HEK293 (cell line): Measurements from ENCODE around the gene THSD7B.

ENCODE experiments used
- CTCF ChIA-PET: fragments of 350-600 bp; formaldehyde crosslinking; extraction: SDS; loops from one replicate; lab custom pipeline; 2021; ENCODE audit warnings: antibody characterized with exemption; lab: Yijun Ruan, JAX
- POLR2A ChIA-PET: fragments of 300-600 bp; formaldehyde crosslinking; extraction: SDS; loops from one replicate; lab custom pipeline; 2020; ENCODE audit warnings: antibody characterized with exemption, inconsistent platforms; lab: Yijun Ruan, JAX
- H3K27ac ChIP-seq: fragments of 200-500 bp; sonication (Bioruptor generic); 2 replicates; pipeline ENCODE4 v1.5.1; 2014; ENCODE audit warnings: low read depth, low read length, control low read depth, inconsistent platforms; ENCODE audit errors: extremely low read depth
- H3K36me3 ChIP-seq, 2 experiments: fragments of 200-500 bp in 1 of 2; sonication (Bioruptor generic) in 1 of 2; 1 replicate in 1 of 2; 2 replicates in 1 of 2; pipeline ENCODE4 v1.5.1; 2014 to 2017; ENCODE audit warnings: inconsistent platforms in 2 of 2, low read length in 2 of 2; ENCODE audit not compliant: control insufficient read depth in 2 of 2, insufficient read depth in 1 of 2
- H3K4me1 ChIP-seq: fragments of 200-500 bp; sonication (Bioruptor generic); 2 replicates; pipeline ENCODE4 v1.5.1; 2014; ENCODE audit warnings: mild to moderate bottlenecking, low read length, inconsistent platforms; ENCODE audit not compliant: control insufficient read depth, insufficient read depth
- H3K4me3 ChIP-seq: 2 replicates; pipeline ENCODE4 v1.5.1; 2011; ENCODE audit warnings: low read depth, mild to moderate bottlenecking, control low read depth, low read length, moderate library complexity
- H3K9me3 ChIP-seq: fragments of 200-500 bp; sonication (Bioruptor generic); 2 replicates; pipeline ENCODE4 v1.5.1; 2014; ENCODE audit warnings: low read depth, low read length, inconsistent platforms; ENCODE audit not compliant: control insufficient read depth, insufficient read depth
- IKZF3 ChIP-seq: fragments of 450-650 bp; IDR thresholded peaks from 2 replicates; pipeline ENCODE4 v1.5.0; 2018; ENCODE audit warnings: missing biosample characterization, mild to moderate bottlenecking, missing genetic modification characterization, moderate library complexity
- KLF10 ChIP-seq: fragments of 450-650 bp; IDR thresholded peaks from 2 replicates; pipeline ENCODE4 v1.5.1; 2018; ENCODE audit warnings: missing biosample characterization, mild to moderate bottlenecking, missing genetic modification characterization
- MZF1 ChIP-seq: fragments of 450-650 bp; formaldehyde crosslinking; IDR thresholded peaks from 2 replicates; pipeline ENCODE4 v1.5.1; 2017; ENCODE audit warnings: missing biosample characterization, missing genetic modification characterization, borderline replicate concordance
- YY2 ChIP-seq: fragments of 450-650 bp; formaldehyde crosslinking; IDR thresholded peaks from 2 replicates; pipeline ENCODE4 v1.5.1; 2016; ENCODE audit warnings: missing biosample characterization, missing genetic modification characterization
- ZFP37 ChIP-seq: fragments of 450-650 bp; formaldehyde crosslinking; IDR thresholded peaks from 2 replicates; pipeline ENCODE4 v1.5.1; 2016; ENCODE audit warnings: missing biosample characterization, missing genetic modification characterization
- ZNF121 ChIP-seq: fragments of 450-650 bp; formaldehyde crosslinking; IDR thresholded peaks from 2 replicates; pipeline ENCODE4 v1.5.1; 2016; ENCODE audit warnings: missing biosample characterization, missing genetic modification characterization
- ZNF274 ChIP-seq, 2 experiments: fragments of 200-500 bp in 1 of 2; fragments of 450-650 bp in 1 of 2; sonication (Bioruptor generic) in 1 of 2; formaldehyde crosslinking in 1 of 2; IDR thresholded peaks; 2 replicates each; pipeline versions ENCODE4 v1.5.1 to v1.6.1; 2014 to 2016; ENCODE audit warnings: borderline replicate concordance in 1 of 2, inconsistent platforms in 1 of 2, low read length in 1 of 2, missing biosample characterization in 1 of 2, missing genetic modification characterization in 1 of 2
- ZNF302 ChIP-seq: fragments of 450-650 bp; formaldehyde crosslinking; IDR thresholded peaks from 2 replicates; pipeline ENCODE4 v1.5.1; 2016; ENCODE audit warnings: missing biosample characterization, missing genetic modification characterization, low read depth
- ZNF350 ChIP-seq: fragments of 450-650 bp; formaldehyde crosslinking; IDR thresholded peaks from 2 replicates; pipeline ENCODE4 v1.5.0; 2017; ENCODE audit warnings: missing biosample characterization, mild to moderate bottlenecking, missing genetic modification characterization
- ZNF426 ChIP-seq: fragments of 450-650 bp; formaldehyde crosslinking; IDR thresholded peaks from 2 replicates; pipeline ENCODE4 v1.5.1; 2017; ENCODE audit warnings: missing biosample characterization, missing genetic modification characterization, mild to moderate bottlenecking, inconsistent platforms, moderate library complexity
- ZNF510 ChIP-seq: fragments of 450-650 bp; formaldehyde crosslinking; IDR thresholded peaks from 2 replicates; pipeline ENCODE4 v1.5.1; 2018; ENCODE audit warnings: mild to moderate bottlenecking, missing genetic modification characterization, missing biosample characterization; ENCODE audit not compliant: insufficient replicate concordance
- ZNF530 ChIP-seq: fragments of 450-650 bp; formaldehyde crosslinking; IDR thresholded peaks from 2 replicates; pipeline ENCODE4 v1.5.1; 2016; ENCODE audit warnings: low read depth, missing biosample characterization, missing genetic modification characterization
- ZNF560 ChIP-seq: fragments of 450-650 bp; formaldehyde crosslinking; IDR thresholded peaks from 2 replicates; pipeline ENCODE4 v1.5.1; 2017; ENCODE audit warnings: missing biosample characterization, missing genetic modification characterization, borderline replicate concordance
- ZNF585B ChIP-seq: fragments of 450-650 bp; formaldehyde crosslinking; IDR thresholded peaks from 2 replicates; pipeline ENCODE4 v1.5.1; 2016; ENCODE audit warnings: missing biosample characterization, missing genetic modification characterization
- ZNF707 ChIP-seq: fragments of 450-650 bp; formaldehyde crosslinking; IDR thresholded peaks from 2 replicates; pipeline ENCODE4 v1.5.1; 2016; ENCODE audit warnings: missing biosample characterization, missing genetic modification characterization
- ZNF747 ChIP-seq: fragments of 450-650 bp; formaldehyde crosslinking; IDR thresholded peaks from 2 replicates; pipeline ENCODE4 v1.5.1; 2016; ENCODE audit warnings: missing biosample characterization, missing genetic modification characterization
- ZNF768 ChIP-seq: fragments of 450-650 bp; formaldehyde crosslinking; IDR thresholded peaks from 2 replicates; pipeline ENCODE4 v1.5.1; 2018; ENCODE audit warnings: missing biosample characterization, mild to moderate bottlenecking, missing genetic modification characterization
- ZNF785 ChIP-seq: fragments of 450-650 bp; formaldehyde crosslinking; IDR thresholded peaks from 2 replicates; pipeline ENCODE4 v1.5.1; 2016; ENCODE audit warnings: missing biosample characterization, missing genetic modification characterization
- ZNF837 ChIP-seq: fragments of 450-650 bp; formaldehyde crosslinking; IDR thresholded peaks from 2 replicates; pipeline ENCODE4 v1.5.1; 2016; ENCODE audit warnings: missing biosample characterization, missing genetic modification characterization
- TF ChIP-seq, protein P1 (sequence below): fragments of 450-650 bp; formaldehyde crosslinking; IDR thresholded peaks from 2 replicates; pipeline ENCODE4 v1.5.1; 2016; ENCODE audit warnings: missing biosample characterization, missing genetic modification characterization
- TF ChIP-seq, protein P2 (sequence below): fragments of 450-650 bp; formaldehyde crosslinking; IDR thresholded peaks from 2 replicates; pipeline ENCODE4; 2016; ENCODE audit warnings: missing biosample characterization, missing genetic modification characterization
- TF ChIP-seq, protein P3 (sequence below): IDR thresholded peaks from 2 replicates; pipeline ENCODE4 v1.6.1; 2011; ENCODE audit warnings: mild to moderate bottlenecking, low read depth, low read length, borderline replicate concordance
- TF ChIP-seq, protein P4 (sequence below): fragments of 450-650 bp; formaldehyde crosslinking; IDR thresholded peaks from 2 replicates; pipeline ENCODE4 v1.5.1; 2016; ENCODE audit warnings: missing biosample characterization, missing genetic modification characterization
- TF ChIP-seq, protein P5 (sequence below): fragments of 450-650 bp; formaldehyde crosslinking; IDR thresholded peaks from 2 replicates; pipeline ENCODE4 v1.5.1; 2017; ENCODE audit warnings: missing biosample characterization, missing genetic modification characterization
- TF ChIP-seq, protein P6 (sequence below): fragments of 450-650 bp; formaldehyde crosslinking; IDR thresholded peaks from 2 replicates; pipeline ENCODE4 v1.5.1; 2017; ENCODE audit warnings: missing biosample characterization, missing genetic modification characterization
- TF ChIP-seq, protein P7 (sequence below): fragments of 450-650 bp; formaldehyde crosslinking; IDR thresholded peaks from 2 replicates; pipeline ENCODE4 v1.5.1; 2017; ENCODE audit warnings: missing biosample characterization, missing genetic modification characterization

The THSD7B gene

DNA sequence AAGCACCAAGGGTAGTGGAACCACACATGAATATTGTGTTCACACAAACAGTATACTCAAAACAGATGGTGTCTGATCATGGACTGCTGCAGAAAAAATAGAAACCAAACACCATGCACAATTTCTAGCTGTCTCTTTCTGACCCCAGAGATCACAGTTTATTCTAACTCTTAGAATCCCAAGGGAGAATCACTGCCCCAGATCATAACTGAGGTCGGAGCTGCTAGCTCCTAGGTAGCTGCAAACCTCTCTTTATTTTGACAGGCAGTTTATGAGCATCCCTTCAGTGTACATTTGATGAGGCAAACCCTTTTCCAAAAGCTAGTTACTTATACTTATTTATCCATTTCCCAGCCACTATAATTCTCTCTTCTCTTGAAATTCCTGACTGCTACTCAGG is 759.8 kb downstream of the THSD7B start:
- H3K9me3 ChIP-seq, result no peaks in the 10 kb centered on the region

DNA sequence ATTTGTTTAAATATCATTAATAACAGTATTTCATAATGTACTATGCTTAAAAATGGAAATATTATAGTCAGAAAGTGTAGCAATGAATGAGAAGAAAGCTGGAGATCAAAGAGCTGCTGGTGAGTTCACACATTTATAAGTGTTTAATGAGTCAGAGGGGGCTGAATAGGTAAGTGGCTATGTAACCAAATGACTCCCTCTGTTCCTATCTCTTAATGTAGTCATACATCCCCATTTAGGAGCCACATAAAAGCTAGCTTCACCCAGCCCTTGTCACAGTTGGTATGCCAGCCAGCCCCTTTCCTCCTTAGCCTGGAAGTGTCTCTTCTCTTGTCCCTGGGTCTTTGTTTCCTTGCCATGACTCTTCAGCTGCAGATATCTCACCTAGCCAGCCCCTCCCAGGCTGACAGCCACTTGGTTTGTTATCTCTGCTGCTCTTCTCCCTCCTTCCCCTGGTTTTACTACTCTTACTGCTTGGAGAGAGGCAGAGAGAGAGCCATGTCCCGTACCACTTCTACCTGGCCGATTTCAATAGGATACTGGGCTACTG is 760.4 kb downstream of the THSD7B start:
- no peak overlapping the region for H3K27ac ChIP-seq
- no peak for TF ChIP-seq ZNF560 (tag by site-specific recombination)
- TF ChIP-seq ZNF121 (tag by site-specific recombination), result no peak
- TF ChIP-seq, protein P1, sequence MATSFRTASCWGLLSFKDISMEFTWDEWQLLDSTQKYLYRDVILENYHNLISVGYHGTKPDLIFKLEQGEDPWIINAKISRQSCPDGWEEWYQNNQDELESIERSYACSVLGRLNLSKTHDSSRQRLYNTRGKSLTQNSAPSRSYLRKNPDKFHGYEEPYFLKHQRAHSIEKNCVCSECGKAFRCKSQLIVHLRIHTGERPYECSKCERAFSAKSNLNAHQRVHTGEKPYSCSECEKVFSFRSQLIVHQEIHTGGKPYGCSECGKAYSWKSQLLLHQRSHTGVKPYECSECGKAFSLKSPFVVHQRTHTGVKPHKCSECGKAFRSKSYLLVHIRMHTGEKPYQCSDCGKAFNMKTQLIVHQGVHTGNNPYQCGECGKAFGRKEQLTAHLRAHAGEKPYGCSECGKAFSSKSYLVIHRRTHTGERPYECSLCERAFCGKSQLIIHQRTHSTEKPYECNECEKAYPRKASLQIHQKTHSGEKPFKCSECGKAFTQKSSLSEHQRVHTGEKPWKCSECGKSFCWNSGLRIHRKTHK (tag by site-specific recombination), result no peak
- TF ChIP-seq ZNF530 (tag by site-specific recombination), result no peak
- no peak for TF ChIP-seq ZNF747 (tag by site-specific recombination)
- no peak for TF ChIP-seq ZNF768 (tag by site-specific recombination)
- no peak for TF ChIP-seq ZNF274 (IDR thresholded peaks at IDR 0.05; ENCODE audit: low read length)
- no peak for TF ChIP-seq ZNF274 (tag by site-specific recombination; IDR thresholded peaks at IDR 0.05; ENCODE audit: borderline replicate concordance)
- no peaks in the 10 kb centered on the region for H3K36me3 ChIP-seq
- no peaks in the 10 kb centered on the region for H3K9me3 ChIP-seq
- CTCF ChIA-PET, result no interaction called here
- H3K4me3 ChIP-seq, result no peak overlapping the region
- no peaks in the 10 kb centered on the region for H3K4me1 ChIP-seq
- POLR2A ChIA-PET, result no interaction called here

More for the DNA sequence above, 759.8 kb downstream of the THSD7B start:
- no peak overlapping the region for H3K4me3 ChIP-seq
- H3K4me1 ChIP-seq, result no peaks in the 10 kb centered on the region
- ChIA-PET CTCF (no interaction called here), POLR2A (no interaction called here)
- no peaks in the 10 kb centered on the region for H3K36me3 ChIP-seq
- no peak overlapping the region for H3K27ac ChIP-seq
- TF ChIP-seq, protein P2, sequence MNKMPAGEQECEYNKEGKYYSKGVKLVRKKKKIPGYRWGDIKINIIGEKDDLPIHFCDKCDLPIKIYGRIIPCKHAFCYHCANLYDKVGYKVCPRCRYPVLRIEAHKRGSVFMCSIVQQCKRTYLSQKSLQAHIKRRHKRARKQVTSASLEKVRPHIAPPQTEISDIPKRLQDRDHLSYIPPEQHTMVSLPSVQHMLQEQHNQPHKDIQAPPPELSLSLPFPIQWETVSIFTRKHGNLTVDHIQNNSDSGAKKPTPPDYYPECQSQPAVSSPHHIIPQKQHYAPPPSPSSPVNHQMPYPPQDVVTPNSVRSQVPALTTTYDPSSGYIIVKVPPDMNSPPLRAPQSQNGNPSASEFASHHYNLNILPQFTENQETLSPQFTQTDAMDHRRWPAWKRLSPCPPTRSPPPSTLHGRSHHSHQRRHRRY, result no peak
- no peak for TF ChIP-seq ZNF426 (tag by site-specific recombination)
- TF ChIP-seq ZFP37 (tag by site-specific recombination), result no peak
- TF ChIP-seq, protein P3, sequence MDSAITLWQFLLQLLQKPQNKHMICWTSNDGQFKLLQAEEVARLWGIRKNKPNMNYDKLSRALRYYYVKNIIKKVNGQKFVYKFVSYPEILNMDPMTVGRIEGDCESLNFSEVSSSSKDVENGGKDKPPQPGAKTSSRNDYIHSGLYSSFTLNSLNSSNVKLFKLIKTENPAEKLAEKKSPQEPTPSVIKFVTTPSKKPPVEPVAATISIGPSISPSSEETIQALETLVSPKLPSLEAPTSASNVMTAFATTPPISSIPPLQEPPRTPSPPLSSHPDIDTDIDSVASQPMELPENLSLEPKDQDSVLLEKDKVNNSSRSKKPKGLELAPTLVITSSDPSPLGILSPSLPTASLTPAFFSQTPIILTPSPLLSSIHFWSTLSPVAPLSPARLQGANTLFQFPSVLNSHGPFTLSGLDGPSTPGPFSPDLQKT, result no peak
- TF ChIP-seq, protein P4, sequence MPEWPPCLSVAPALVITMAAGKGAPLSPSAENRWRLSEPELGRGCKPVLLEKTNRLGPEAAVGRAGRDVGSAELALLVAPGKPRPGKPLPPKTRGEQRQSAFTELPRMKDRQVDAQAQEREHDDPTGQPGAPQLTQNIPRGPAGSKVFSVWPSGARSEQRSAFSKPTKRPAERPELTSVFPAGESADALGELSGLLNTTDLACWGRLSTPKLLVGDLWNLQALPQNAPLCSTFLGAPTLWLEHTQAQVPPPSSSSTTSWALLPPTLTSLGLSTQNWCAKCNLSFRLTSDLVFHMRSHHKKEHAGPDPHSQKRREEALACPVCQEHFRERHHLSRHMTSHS (tag by site-specific recombination), result no peak
- TF ChIP-seq, protein P5, sequence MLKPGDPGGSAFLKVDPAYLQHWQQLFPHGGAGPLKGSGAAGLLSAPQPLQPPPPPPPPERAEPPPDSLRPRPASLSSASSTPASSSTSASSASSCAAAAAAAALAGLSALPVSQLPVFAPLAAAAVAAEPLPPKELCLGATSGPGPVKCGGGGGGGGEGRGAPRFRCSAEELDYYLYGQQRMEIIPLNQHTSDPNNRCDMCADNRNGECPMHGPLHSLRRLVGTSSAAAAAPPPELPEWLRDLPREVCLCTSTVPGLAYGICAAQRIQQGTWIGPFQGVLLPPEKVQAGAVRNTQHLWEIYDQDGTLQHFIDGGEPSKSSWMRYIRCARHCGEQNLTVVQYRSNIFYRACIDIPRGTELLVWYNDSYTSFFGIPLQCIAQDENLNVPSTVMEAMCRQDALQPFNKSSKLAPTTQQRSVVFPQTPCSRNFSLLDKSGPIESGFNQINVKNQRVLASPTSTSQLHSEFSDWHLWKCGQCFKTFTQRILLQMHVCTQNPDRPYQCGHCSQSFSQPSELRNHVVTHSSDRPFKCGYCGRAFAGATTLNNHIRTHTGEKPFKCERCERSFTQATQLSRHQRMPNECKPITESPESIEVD (tag by site-specific recombination), result no peak
- no peak for TF ChIP-seq IKZF3 (tag by site-specific recombination)
- no peak for TF ChIP-seq ZNF510
- TF ChIP-seq KLF10 (tag by site-specific recombination), result no peak
- no peak for TF ChIP-seq ZNF350 (tag by site-specific recombination)
- TF ChIP-seq ZNF530 (tag by site-specific recombination), result no peak
- TF ChIP-seq, protein P6, sequence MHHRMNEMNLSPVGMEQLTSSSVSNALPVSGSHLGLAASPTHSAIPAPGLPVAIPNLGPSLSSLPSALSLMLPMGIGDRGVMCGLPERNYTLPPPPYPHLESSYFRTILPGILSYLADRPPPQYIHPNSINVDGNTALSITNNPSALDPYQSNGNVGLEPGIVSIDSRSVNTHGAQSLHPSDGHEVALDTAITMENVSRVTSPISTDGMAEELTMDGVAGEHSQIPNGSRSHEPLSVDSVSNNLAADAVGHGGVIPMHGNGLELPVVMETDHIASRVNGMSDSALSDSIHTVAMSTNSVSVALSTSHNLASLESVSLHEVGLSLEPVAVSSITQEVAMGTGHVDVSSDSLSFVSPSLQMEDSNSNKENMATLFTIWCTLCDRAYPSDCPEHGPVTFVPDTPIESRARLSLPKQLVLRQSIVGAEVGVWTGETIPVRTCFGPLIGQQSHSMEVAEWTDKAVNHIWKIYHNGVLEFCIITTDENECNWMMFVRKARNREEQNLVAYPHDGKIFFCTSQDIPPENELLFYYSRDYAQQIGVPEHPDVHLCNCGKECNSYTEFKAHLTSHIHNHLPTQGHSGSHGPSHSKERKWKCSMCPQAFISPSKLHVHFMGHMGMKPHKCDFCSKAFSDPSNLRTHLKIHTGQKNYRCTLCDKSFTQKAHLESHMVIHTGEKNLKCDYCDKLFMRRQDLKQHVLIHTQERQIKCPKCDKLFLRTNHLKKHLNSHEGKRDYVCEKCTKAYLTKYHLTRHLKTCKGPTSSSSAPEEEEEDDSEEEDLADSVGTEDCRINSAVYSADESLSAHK (tag by site-specific recombination), result no peak
- TF ChIP-seq ZNF707 (tag by site-specific recombination), result no peak
- no peak for TF ChIP-seq ZNF785 (tag by site-specific recombination)
- TF ChIP-seq MZF1, result no peak
- no peak for TF ChIP-seq ZNF302 (tag by site-specific recombination)
- TF ChIP-seq, protein P7, sequence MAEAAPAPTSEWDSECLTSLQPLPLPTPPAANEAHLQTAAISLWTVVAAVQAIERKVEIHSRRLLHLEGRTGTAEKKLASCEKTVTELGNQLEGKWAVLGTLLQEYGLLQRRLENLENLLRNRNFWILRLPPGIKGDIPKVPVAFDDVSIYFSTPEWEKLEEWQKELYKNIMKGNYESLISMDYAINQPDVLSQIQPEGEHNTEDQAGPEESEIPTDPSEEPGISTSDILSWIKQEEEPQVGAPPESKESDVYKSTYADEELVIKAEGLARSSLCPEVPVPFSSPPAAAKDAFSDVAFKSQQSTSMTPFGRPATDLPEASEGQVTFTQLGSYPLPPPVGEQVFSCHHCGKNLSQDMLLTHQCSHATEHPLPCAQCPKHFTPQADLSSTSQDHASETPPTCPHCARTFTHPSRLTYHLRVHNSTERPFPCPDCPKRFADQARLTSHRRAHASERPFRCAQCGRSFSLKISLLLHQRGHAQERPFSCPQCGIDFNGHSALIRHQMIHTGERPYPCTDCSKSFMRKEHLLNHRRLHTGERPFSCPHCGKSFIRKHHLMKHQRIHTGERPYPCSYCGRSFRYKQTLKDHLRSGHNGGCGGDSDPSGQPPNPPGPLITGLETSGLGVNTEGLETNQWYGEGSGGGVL (tag by site-specific recombination), result no peak
- TF ChIP-seq ZNF585B, result no peak
- no peak for TF ChIP-seq YY2
- TF ChIP-seq ZNF837 (tag by site-specific recombination), result no peak
